GM08714 (cell line): ENCODE measurements around the gene TENT4B.
A peak's percentile ranks its signal among the peaks of the same experiment; 100 is the strongest.

Source experiments
- H3K4me3 ChIP-seq: fragments of 200-500 bp; sonication (Bioruptor generic); 2 replicates; pipeline ENCODE4 v1.5.1; 2014; ENCODE audit warnings: mild to moderate bottlenecking, low read length, inconsistent platforms
- ZNF274 ChIP-seq: IDR thresholded peaks from 2 replicates; pipeline ENCODE4 v1.6.1; 2012; ENCODE audit warnings: mild to moderate bottlenecking, low read depth, low read length

TENT4B gene

GRCh38 chr16:50201787-50202186 lies 48.7 kb downstream of the TENT4B start:
- peak overlapping the region; percentile 1; the same call in 1 of the 2 replicates for H3K4me3 ChIP-seq
- no peak for TF ChIP-seq ZNF274

- no peak overlapping the region for H3K4me3 ChIP-seq
These were observed 50.0 kb downstream of the TENT4B start for GRCh38 chr16:50202926-50203624.

GRCh38 chr16:50203681-50204080 lies 50.6 kb downstream of the TENT4B start:
- TF ChIP-seq ZNF274 = no peak
- no peak overlapping the region for H3K4me3 ChIP-seq

More at GRCh38 chr16:50202926-50203624, 50.0 kb downstream of the TENT4B start:
- no peak for TF ChIP-seq ZNF274

- TF ChIP-seq ZNF274 = no peak
- no peak overlapping the region for H3K4me3 ChIP-seq
These were observed 51.5 kb downstream of the TENT4B start for GRCh38 chr16:50204453-50205108.

GRCh38 chr16:50207652-50208051 lies 54.5 kb downstream of the TENT4B start:
- TF ChIP-seq ZNF274 = no peak
- H3K4me3 ChIP-seq = no peak overlapping the region

- TF ChIP-seq ZNF274 = no peak
- no peak overlapping the region for H3K4me3 ChIP-seq
These were observed 55.4 kb downstream of the TENT4B start for GRCh38 chr16:50208460-50208931.

- no peak for TF ChIP-seq ZNF274
- H3K4me3 ChIP-seq = no peak overlapping the region
These were observed 56.6 kb downstream of the TENT4B start for GRCh38 chr16:50209546-50210265.

- TF ChIP-seq ZNF274 = no peak
- H3K4me3 ChIP-seq = no peak overlapping the region
These were observed 57.3 kb downstream of the TENT4B start for GRCh38 chr16:50210266-50211038.

- no peak for TF ChIP-seq ZNF274
These were observed 60.9 kb downstream of the TENT4B start for GRCh38 chr16:50213939-50214519.

GRCh38 chr16:50215680-50216079 lies 62.6 kb downstream of the TENT4B start:
- H3K4me3 ChIP-seq = no peak overlapping the region
- TF ChIP-seq ZNF274 = no peak

More at GRCh38 chr16:50213939-50214519, 60.9 kb downstream of the TENT4B start:
- no peak overlapping the region for H3K4me3 ChIP-seq

GRCh38 chr16:50216231-50216630 lies 63.1 kb downstream of the TENT4B start:
- no peak overlapping the region for H3K4me3 ChIP-seq
- TF ChIP-seq ZNF274 = no peak

- no peak overlapping the region for H3K4me3 ChIP-seq
- no peak for TF ChIP-seq ZNF274
These were observed 66.4 kb downstream of the TENT4B start for GRCh38 chr16:50219402-50219975.

GRCh38 chr16:50224286-50224685 lies 71.2 kb downstream of the TENT4B start:
- no peak overlapping the region for H3K4me3 ChIP-seq
- no peak for TF ChIP-seq ZNF274
